ENCODE results near the gene IL17REL. TPM values are rescaled to one million over a fixed set of nuclear protein-coding genes. Genes with fewer than 3 reads are reported as not detected.

Gene IL17REL
- polyA plus RNA-seq, 1 experiment: not detected

DNA sequence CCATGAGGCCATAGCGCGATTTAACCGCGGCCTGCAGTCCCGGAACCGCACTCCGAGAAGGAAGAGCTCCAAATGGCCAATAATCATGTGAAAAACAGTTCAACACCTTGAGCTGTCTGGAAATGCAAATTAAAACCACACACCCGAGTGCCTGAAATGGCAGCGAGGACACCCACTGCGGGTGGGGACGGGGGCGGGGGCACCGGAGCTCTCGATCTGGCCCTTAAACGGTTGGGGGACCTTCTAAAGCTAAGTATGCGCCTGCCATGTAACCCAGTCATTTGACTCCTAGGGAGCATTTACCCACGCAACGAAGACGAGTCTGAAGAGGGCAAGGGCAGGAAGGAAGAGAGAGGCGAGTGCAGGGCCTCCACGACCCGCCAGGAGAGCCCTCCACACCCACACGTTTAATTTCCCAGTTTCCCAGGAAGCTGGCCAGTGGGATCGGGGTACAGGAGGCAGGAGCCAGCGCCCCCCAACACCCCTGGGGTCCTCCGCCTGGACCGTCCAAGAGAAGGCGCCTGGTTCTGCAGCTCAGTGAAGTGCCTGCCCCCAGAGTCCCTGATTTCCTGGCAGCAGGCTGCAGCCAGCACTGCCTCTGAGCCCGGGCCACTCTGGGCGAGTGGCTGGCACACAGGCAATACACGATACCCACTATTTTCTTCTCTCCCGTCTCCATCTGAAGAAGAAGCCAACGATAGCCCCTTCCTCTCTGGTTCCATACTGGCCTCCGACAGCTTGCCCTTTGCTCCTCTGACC is 43.8 kb upstream of the IL17REL start:
- Histone ChIP-seq H3K4me3 (ENCODE audit: low read depth, low read length) (no peak overlapping the region), H3K36me3 (ENCODE audit: control insufficient read depth, insufficient read depth, low read length) (no peaks in the 10 kb centered on the region), H3K27me3 (ENCODE audit: control insufficient read depth, insufficient read depth, low read length) (peaks cover 7% of the 10 kb centered on the region)
- ChIA-PET CTCF (interaction anchor here (0.5 kb wide), 1 partner anchor 18 kb away, joined by 3 read pairs; no protein-coding TSS in a partner anchor), POLR2A (no interaction called here)
- TF ChIP-seq, protein P1, sequence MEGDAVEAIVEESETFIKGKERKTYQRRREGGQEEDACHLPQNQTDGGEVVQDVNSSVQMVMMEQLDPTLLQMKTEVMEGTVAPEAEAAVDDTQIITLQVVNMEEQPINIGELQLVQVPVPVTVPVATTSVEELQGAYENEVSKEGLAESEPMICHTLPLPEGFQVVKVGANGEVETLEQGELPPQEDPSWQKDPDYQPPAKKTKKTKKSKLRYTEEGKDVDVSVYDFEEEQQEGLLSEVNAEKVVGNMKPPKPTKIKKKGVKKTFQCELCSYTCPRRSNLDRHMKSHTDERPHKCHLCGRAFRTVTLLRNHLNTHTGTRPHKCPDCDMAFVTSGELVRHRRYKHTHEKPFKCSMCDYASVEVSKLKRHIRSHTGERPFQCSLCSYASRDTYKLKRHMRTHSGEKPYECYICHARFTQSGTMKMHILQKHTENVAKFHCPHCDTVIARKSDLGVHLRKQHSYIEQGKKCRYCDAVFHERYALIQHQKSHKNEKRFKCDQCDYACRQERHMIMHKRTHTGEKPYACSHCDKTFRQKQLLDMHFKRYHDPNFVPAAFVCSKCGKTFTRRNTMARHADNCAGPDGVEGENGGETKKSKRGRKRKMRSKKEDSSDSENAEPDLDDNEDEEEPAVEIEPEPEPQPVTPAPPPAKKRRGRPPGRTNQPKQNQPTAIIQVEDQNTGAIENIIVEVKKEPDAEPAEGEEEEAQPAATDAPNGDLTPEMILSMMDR (IDR thresholded peaks at IDR 0.05; ENCODE audit: insufficient read depth, low read depth, low read length): no peak
- DNase-seq (ENCODE audit: low read depth): no peak

DNA sequence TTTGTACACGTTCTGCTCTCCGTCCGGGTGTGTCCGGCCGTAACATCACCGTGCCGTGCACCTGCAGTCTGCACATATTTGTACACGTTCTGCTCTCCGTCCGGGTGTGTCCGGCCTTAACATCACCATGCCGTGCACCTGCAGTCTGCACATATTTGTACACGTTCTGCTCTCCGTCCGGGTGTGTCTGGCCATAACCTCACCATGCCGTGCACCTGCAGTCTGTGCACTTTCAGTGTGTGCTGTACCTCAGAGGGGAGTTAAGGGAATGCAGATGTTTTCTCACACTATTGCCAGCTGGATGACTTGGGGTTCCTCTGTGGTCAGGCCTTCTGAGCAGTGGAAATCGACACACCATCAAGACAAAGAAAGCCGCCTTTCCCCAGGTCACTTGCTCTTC is 41.3 kb upstream of the IL17REL start:
- POLR2A ChIA-PET: no interaction called here

DNA sequence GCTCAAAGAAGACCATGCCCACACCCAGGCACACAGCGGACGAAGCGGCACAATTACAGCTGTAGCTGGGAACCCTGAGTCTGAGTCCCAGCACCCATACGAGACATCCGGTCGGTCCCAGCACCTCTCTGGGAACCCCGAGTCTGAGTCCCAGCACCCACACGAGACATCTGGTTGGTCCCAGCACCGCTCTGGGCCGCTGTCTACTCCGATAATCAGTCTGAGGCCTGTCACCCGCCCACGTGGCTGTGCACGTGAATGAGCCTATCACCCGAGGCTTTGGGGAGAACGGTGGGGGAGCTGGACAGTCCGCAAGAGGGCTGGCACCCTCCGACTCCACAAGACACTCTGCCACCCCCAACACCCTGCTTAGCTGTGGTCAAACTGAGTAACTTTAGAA is 39.4 kb upstream of the IL17REL start:
- H3K27me3 ChIP-seq (ENCODE audit: control insufficient read depth, insufficient read depth, low read length): no peaks in the 10 kb centered on the region
- no peak for DNase-seq (ENCODE audit: low read depth)
- no peak overlapping the region for H3K4me3 ChIP-seq (ENCODE audit: low read depth, low read length)
- TF ChIP-seq, protein P1 (IDR thresholded peaks at IDR 0.05; ENCODE audit: insufficient read depth, low read depth, low read length): no peak
- POLR2A ChIA-PET: no interaction called here
- CTCF ChIA-PET: no interaction called here
- no peaks in the 10 kb centered on the region for H3K36me3 ChIP-seq (ENCODE audit: control insufficient read depth, insufficient read depth, low read length)

More for the DNA sequence above, 41.3 kb upstream of the IL17REL start:
- DNase-seq (ENCODE audit: low read depth): no peak
- TF ChIP-seq, protein P1 (IDR thresholded peaks at IDR 0.05; ENCODE audit: insufficient read depth, low read depth, low read length): no peak
- CTCF ChIA-PET: no interaction called here
- H3K4me3 ChIP-seq (ENCODE audit: low read depth, low read length): no peak overlapping the region
- peaks cover 3% of the 10 kb centered on the region for H3K27me3 ChIP-seq (ENCODE audit: control insufficient read depth, insufficient read depth, low read length)
- no peaks in the 10 kb centered on the region for H3K36me3 ChIP-seq (ENCODE audit: control insufficient read depth, insufficient read depth, low read length)

DNA sequence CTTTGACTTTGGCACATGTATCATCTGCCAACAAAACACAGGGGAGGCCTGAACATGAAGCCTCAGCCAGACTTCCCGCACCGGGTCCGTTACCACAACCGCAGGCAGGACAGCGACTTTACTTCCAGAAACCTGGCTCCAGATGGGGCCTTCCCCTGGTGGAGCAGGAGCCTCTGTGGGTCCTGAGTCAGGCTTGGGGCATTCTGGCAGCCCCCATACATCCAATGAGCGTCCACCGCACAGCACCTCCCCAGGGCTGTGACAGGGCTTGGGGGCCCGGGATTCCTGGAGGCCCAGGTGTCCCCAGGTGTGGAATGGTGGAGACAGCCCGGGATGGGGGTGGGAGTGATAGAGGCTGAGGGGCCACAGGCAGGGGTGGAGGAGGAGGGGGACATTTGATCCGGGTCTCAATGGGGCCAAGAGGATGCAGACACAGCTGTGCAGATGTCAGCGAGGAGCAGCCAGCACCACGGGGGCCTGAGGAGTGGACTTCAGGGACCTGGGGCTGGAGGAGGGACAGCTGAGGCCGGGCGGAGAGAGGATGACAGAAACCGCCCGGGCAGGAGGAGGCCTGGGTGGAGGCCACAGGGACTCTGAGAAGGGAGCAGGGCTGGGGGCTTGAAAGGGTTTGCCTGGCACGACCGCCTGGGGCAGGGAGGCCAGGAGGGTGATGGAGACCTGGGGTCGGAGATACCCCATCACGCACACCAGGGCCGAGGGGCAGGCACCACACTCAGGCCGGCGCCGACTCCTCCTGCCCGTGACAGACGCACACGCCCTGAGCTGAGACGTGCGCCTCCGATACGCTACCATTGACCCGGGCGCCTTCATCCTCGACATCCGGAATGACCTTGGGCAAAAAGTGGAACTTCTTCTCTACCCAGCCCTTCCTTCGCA is 37.0 kb upstream of the IL17REL start:
- no peak for DNase-seq (ENCODE audit: low read depth)
- POLR2A ChIA-PET: no interaction called here
- TF ChIP-seq, protein P1 (IDR thresholded peaks at IDR 0.05; ENCODE audit: insufficient read depth, low read depth, low read length): no peak
- no peaks in the 10 kb centered on the region for H3K36me3 ChIP-seq (ENCODE audit: control insufficient read depth, insufficient read depth, low read length)
- H3K27me3 ChIP-seq (ENCODE audit: control insufficient read depth, insufficient read depth, low read length): no peaks in the 10 kb centered on the region
- no peak overlapping the region for H3K4me3 ChIP-seq (ENCODE audit: low read depth, low read length)
- CTCF ChIA-PET: no interaction called here

DNA sequence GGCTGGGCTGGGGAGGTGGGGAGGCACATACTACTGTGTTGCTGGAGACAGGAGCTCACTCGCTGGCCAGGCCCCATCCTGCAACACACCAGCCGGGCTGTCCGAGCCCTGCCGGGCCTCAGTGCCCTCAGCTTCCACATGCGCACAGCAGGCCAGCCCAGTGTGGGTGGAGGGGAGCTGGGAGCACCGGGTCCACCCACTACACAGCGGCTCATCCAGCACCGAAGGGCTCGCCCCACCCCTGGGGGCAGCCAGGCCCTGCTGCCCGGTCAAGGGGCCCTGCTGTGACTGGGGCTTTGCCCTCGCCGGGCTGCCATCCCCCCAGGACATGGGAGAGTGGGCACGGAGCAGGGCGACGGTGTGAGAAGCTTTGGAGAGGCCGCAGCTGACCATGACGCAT is 36.3 kb upstream of the IL17REL start:
- Histone ChIP-seq H3K27me3 (ENCODE audit: control insufficient read depth, insufficient read depth, low read length) (no peaks in the 10 kb centered on the region), H3K36me3 (ENCODE audit: control insufficient read depth, insufficient read depth, low read length) (no peaks in the 10 kb centered on the region), H3K4me3 (ENCODE audit: low read depth, low read length) (no peak overlapping the region)
- no peak for DNase-seq (ENCODE audit: low read depth)
- ChIA-PET CTCF (no interaction called here), POLR2A (no interaction called here)
- TF ChIP-seq, protein P1 (IDR thresholded peaks at IDR 0.05; ENCODE audit: insufficient read depth, low read depth, low read length): no peak
